GM13977 (cell line): Measurements from ENCODE around the gene ANO2.

Experiments used
- DNase-seq: peaks from one replicate; pipeline ENCODE4 v3.0.0; 2012; ENCODE audit warnings: low spot score
- CTCF ChIP-seq: IDR thresholded peaks from 2 replicates; pipeline ENCODE4 v1.5.1; 2012; ENCODE audit warnings: mild to moderate bottlenecking, control low read depth; ENCODE audit not compliant: insufficient read depth; ENCODE audit errors: extremely low read depth, missing control alignments
- in situ Hi-C: fragments of 300-500 bp; cut with MboI; formaldehyde crosslinking; loops from one replicate; pipeline ENCODE4 v1.12.0; 2022; ENCODE audit warnings: low sequenced_read_pairs, low pct_unique_long_range_greater_than_20kb, mixed read lengths, inconsistent platforms; ENCODE audit not compliant: unreplicated experiment

ANO2 gene

GRCh38 chr12:5748027-5748426, 197.0 kb downstream of the ANO2 start:
- no peak for DNase-seq
- in situ Hi-C loops, result no loop called here
- TF ChIP-seq CTCF, result no peak

GRCh38 chr12:5746917-5747316, 198.1 kb downstream of the ANO2 start:
- no peak for TF ChIP-seq CTCF
- in situ Hi-C loops, result no loop called here

GRCh38 chr12:5746036-5746908, 198.8 kb downstream of the ANO2 start:
- in situ Hi-C loops, result no loop called here
- TF ChIP-seq CTCF, result no peak
- DNase-seq, result no peak

More at GRCh38 chr12:5746917-5747316, 198.1 kb downstream of the ANO2 start:
- no peak for DNase-seq

- in situ Hi-C loops, result no loop called here
- peak; percentile 88 for TF ChIP-seq CTCF
- DNase-seq, result peak; percentile 59
Measured at GRCh38 chr12:5745251-5745888, 199.7 kb downstream of the ANO2 start.

- no peak for TF ChIP-seq CTCF
- DNase-seq, result no peak
- in situ Hi-C loops, result no loop called here
Measured at GRCh38 chr12:5742258-5742657, 202.8 kb downstream of the ANO2 start.

- DNase-seq, result no peak
- in situ Hi-C loops, result no loop called here
Measured at GRCh38 chr12:5739917-5740316, 205.1 kb downstream of the ANO2 start.

More at GRCh38 chr12:5739917-5740316, 205.1 kb downstream of the ANO2 start:
- TF ChIP-seq CTCF, result no peak
